ENCODE results near the gene PTPRG. TPM values are rescaled to one million over a fixed set of nuclear protein-coding genes. Genes with fewer than 3 reads are reported as not detected.

Gene PTPRG
- total and polyA plus RNA-seq, 2 experiments from 2014 or later: 8.5 to 34.9 TPM

DNA sequence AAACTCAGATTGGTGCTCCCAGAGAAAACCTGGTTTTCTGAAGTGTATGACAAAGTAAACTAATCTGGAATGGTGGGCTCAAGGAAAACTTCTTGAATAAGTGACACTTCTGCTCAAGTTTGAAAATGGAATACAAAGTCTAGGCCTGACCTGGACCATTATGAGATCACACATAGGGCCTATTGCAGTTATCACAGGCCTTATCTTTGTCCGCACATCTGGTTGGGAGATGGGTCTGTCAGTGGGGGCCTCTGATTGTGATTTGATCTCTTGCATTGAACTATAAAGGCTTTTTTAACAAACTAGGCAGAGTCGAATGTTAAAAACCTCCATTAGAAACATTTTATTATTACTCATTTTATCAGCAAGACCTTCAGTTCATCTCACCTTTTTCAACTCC, 405.6 kb downstream of the PTPRG start:
- Histone ChIP-seq H3K79me2 (peaks cover 20% of the 10 kb centered on the region), H4K20me1 (ENCODE audit: insufficient read depth, poor library complexity, severe bottlenecking) (peaks cover 6% of the 10 kb centered on the region), H3K36me3 (replicated peaks; ENCODE audit: insufficient read depth, low read depth) (no peaks in the 10 kb centered on the region), H3K4me3 (no peak overlapping the region), H3K4me2 (no peak overlapping the region), H3K9me3 (ENCODE audit: low read depth) (no peaks in the 10 kb centered on the region), H2AFZ (no peak overlapping the region), H3K27me3 (no peaks in the 10 kb centered on the region), H3K4me1 (ENCODE audit: insufficient read depth) (no peaks in the 10 kb centered on the region), H3K9me2 (replicated peaks; ENCODE audit: insufficient read depth) (no peaks in the 10 kb centered on the region), H3K27ac (no peak overlapping the region)
- no peak for DNase-seq (ENCODE audit: low spot score)
- WGBS (ENCODE audit: low lambda C conversion rate, missing lambda C conversion rate): 85% methylated on average over 2 of the region's 2 CpGs
- no peak for TF ChIP-seq EZH2phosphoT487 (IDR thresholded peaks at IDR 0.05; ENCODE audit: low read depth, severe bottlenecking, unreplicated experiment)
- no peak for TF ChIP-seq CTCF (IDR thresholded peaks at IDR 0.05; ENCODE audit: poor library complexity)
- no peak for TF ChIP-seq EZH2 (IDR thresholded peaks at IDR 0.05; ENCODE audit: borderline replicate concordance)

DNA sequence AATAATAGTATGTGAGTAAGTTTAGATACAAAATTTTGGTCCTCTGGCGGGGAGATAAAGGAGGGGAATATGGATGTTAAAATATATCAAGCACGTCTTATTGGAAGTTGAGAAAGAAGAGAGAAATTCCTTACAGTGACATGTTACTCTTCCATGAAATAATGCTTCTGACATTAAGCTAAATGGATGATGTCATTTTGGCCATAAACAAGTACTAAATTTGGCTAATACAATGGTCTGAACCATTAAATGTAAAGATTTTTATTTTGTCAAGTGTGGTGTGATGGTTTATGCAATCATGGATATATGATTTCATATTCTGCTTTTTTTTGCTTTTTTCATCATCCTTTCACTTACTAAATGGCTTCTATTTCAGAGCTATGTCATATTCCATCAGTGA, 406.6 kb downstream of the PTPRG start:
- Histone ChIP-seq H3K4me2 (no peak overlapping the region), H3K9me2 (replicated peaks; ENCODE audit: insufficient read depth) (no peaks in the 10 kb centered on the region)

GRCh38 chr3:61974662-61975061, 413.3 kb downstream of the PTPRG start:
- Histone ChIP-seq H3K4me1 (ENCODE audit: insufficient read depth) (no peaks in the 10 kb centered on the region), H3K79me2 (peaks cover 7% of the 10 kb centered on the region), H3K9me2 (replicated peaks; ENCODE audit: insufficient read depth) (no peaks in the 10 kb centered on the region), H3K27me3 (no peaks in the 10 kb centered on the region), H3K36me3 (replicated peaks; ENCODE audit: insufficient read depth, low read depth) (no peaks in the 10 kb centered on the region), H2AFZ (no peak overlapping the region), H3K27ac (no peak overlapping the region), H3K4me3 (no peak overlapping the region), H4K20me1 (ENCODE audit: insufficient read depth, poor library complexity, severe bottlenecking) (no peaks in the 10 kb centered on the region), H3K4me2 (no peak overlapping the region), H3K9me3 (ENCODE audit: low read depth) (no peaks in the 10 kb centered on the region)
- no peak for TF ChIP-seq EZH2 (IDR thresholded peaks at IDR 0.05; ENCODE audit: borderline replicate concordance)
- no peak for TF ChIP-seq CTCF (IDR thresholded peaks at IDR 0.05; ENCODE audit: poor library complexity)
- no peak for TF ChIP-seq EZH2phosphoT487 (IDR thresholded peaks at IDR 0.05; ENCODE audit: low read depth, severe bottlenecking, unreplicated experiment)
- DNase-seq (ENCODE audit: low spot score): no peak
- 86% methylated on average over 2 of the region's 2 CpGs for WGBS (ENCODE audit: low lambda C conversion rate, missing lambda C conversion rate)

More for the DNA sequence above, 406.6 kb downstream of the PTPRG start:
- H3K9me3 ChIP-seq (ENCODE audit: low read depth): no peaks in the 10 kb centered on the region
- no peak for DNase-seq (ENCODE audit: low spot score)
- no peaks in the 10 kb centered on the region for H3K27me3 ChIP-seq
- no peak overlapping the region for H2AFZ ChIP-seq
- H3K36me3 ChIP-seq (replicated peaks; ENCODE audit: insufficient read depth, low read depth): no peaks in the 10 kb centered on the region
- peaks cover 20% of the 10 kb centered on the region for H3K79me2 ChIP-seq
- peaks cover 5% of the 10 kb centered on the region for H4K20me1 ChIP-seq (ENCODE audit: insufficient read depth, poor library complexity, severe bottlenecking)
- no peak overlapping the region for H3K4me3 ChIP-seq
- 76% methylated on average over 2 of the region's 2 CpGs for WGBS (ENCODE audit: low lambda C conversion rate, missing lambda C conversion rate)
- no peak overlapping the region for H3K27ac ChIP-seq
- TF ChIP-seq EZH2phosphoT487 (IDR thresholded peaks at IDR 0.05; ENCODE audit: low read depth, severe bottlenecking, unreplicated experiment) (no peak), CTCF (IDR thresholded peaks at IDR 0.05; ENCODE audit: poor library complexity) (no peak), EZH2 (IDR thresholded peaks at IDR 0.05; ENCODE audit: borderline replicate concordance) (no peak)
- no peaks in the 10 kb centered on the region for H3K4me1 ChIP-seq (ENCODE audit: insufficient read depth)

DNA sequence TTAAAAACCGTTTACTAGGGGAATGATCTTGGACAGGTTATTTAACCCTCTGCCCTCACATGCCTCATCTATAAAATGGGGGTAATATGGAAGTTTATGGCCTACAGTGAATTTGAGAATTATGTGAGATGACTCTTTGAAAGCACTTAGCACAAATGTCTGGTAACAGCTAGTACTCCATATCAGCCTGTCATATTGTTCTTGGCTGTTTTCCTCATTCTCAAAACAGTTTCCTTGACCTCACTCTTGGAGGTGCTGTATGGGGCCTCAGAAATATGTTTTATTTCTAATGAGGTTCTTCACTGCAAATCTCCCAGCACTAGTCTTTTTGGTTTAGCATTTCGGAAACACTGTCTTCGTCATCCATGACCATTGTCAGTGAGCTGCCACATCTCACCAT, 413.8 kb downstream of the PTPRG start:
- no peaks in the 10 kb centered on the region for H3K27me3 ChIP-seq
- WGBS (ENCODE audit: low lambda C conversion rate, missing lambda C conversion rate): 86% methylated on average over 3 of the region's 3 CpGs
- no peaks in the 10 kb centered on the region for H3K9me3 ChIP-seq (ENCODE audit: low read depth)
- no peaks in the 10 kb centered on the region for H4K20me1 ChIP-seq (ENCODE audit: insufficient read depth, poor library complexity, severe bottlenecking)
- no peak overlapping the region for H3K4me2 ChIP-seq
- no peak overlapping the region for H3K4me3 ChIP-seq
- H3K79me2 ChIP-seq: peaks cover 7% of the 10 kb centered on the region
- DNase-seq (ENCODE audit: low spot score): no peak
- H3K27ac ChIP-seq: no peak overlapping the region
- TF ChIP-seq EZH2phosphoT487 (IDR thresholded peaks at IDR 0.05; ENCODE audit: low read depth, severe bottlenecking, unreplicated experiment) (no peak), CTCF (IDR thresholded peaks at IDR 0.05; ENCODE audit: poor library complexity) (no peak), EZH2 (IDR thresholded peaks at IDR 0.05; ENCODE audit: borderline replicate concordance) (no peak)
- H2AFZ ChIP-seq: no peak overlapping the region
- no peaks in the 10 kb centered on the region for H3K4me1 ChIP-seq (ENCODE audit: insufficient read depth)
- H3K9me2 ChIP-seq (replicated peaks; ENCODE audit: insufficient read depth): no peaks in the 10 kb centered on the region
- no peaks in the 10 kb centered on the region for H3K36me3 ChIP-seq (replicated peaks; ENCODE audit: insufficient read depth, low read depth)
